HAP-1 (cell line): Measurements from ENCODE around the gene SNED1.

ENCODE experiments used
- DNase-seq, 2 experiments: peaks; one replicate each; pipeline ENCODE4 v3.0.0-alpha.2; 2016 to 2020; ENCODE audit warnings: low spot score in 2 of 2
- H3K27me3 ChIP-seq: fragments of 250-450 bp; sonication (Bioruptor Pico); 2 replicates; pipeline ENCODE4 v1.5.1; 2020; ENCODE audit warnings: low read depth, mild to moderate bottlenecking, moderate library complexity
- H3K36me3 ChIP-seq: fragments of 250-450 bp; sonication (Bioruptor Pico); replicated peaks from 2 replicates; pipeline ENCODE4 v1.5.1; 2020; ENCODE audit warnings: mild to moderate bottlenecking
- H3K4me1 ChIP-seq: fragments of 250-450 bp; sonication (Bioruptor Pico); 2 replicates; pipeline ENCODE4 v1.5.1; 2020; ENCODE audit warnings: mild to moderate bottlenecking
- H3K4me3 ChIP-seq: fragments of 250-450 bp; sonication (Bioruptor Pico); 2 replicates; pipeline ENCODE4 v1.5.1; 2020; ENCODE audit warnings: mild to moderate bottlenecking, moderate library complexity
- H3K9me3 ChIP-seq: fragments of 250-450 bp; sonication (Bioruptor Pico); 2 replicates; pipeline ENCODE4 v1.5.1; 2020; ENCODE audit warnings: mild to moderate bottlenecking, moderate library complexity
- in situ Hi-C: fragments of 300-500 bp; cut with MboI; formaldehyde crosslinking; loops from 3 replicates; pipeline ENCODE4 v1.14.3; 2020; ENCODE audit warnings: low sequenced_read_pairs, inconsistent platforms, mixed read lengths

SNED1 gene

GRCh38 chr2:241047253-241048010 lies 49.0 kb downstream of the SNED1 start:
- in situ Hi-C loops, result loop anchor here (25.0 kb wide), 1 partner anchor 385 kb away; no protein-coding TSS in a partner anchor
- Histone ChIP-seq H3K4me3 (no peak overlapping the region), H3K36me3 (no peaks in the 10 kb centered on the region)

GRCh38 chr2:241048149-241048948 lies 49.9 kb downstream of the SNED1 start:
- Histone ChIP-seq H3K4me3 (no peak overlapping the region), H3K36me3 (no peaks in the 10 kb centered on the region), H3K4me1 (no peaks in the 10 kb centered on the region), H3K27me3 (no peaks in the 10 kb centered on the region), H3K9me3 (0 out of 2 replicates have a peak, but pooled peaks cover 2% of the 10 kb centered on the region)
- DNase-seq, result no peak
- in situ Hi-C loops, result loop anchor here (25.0 kb wide), 1 partner anchor 386 kb away; no protein-coding TSS in a partner anchor

More at GRCh38 chr2:241047253-241048010, 49.0 kb downstream of the SNED1 start:
- Histone ChIP-seq H3K4me1 (no peaks in the 10 kb centered on the region), H3K9me3 (0 out of 2 replicates have a peak, but pooled peaks cover 2% of the 10 kb centered on the region), H3K27me3 (no peaks in the 10 kb centered on the region)
- no peak for DNase-seq

- no peak overlapping the region for H3K4me3 ChIP-seq
- H3K9me3 ChIP-seq, result 0 out of 2 replicates have a peak, but pooled peaks cover 2% of the 10 kb centered on the region
- DNase-seq, result no peak
- in situ Hi-C loops, result loop anchor here (25.0 kb wide), 1 partner anchor 387 kb away; no protein-coding TSS in a partner anchor
- no peaks in the 10 kb centered on the region for H3K27me3 ChIP-seq
- H3K4me1 ChIP-seq, result no peaks in the 10 kb centered on the region
- H3K36me3 ChIP-seq, result no peaks in the 10 kb centered on the region
Measured at GRCh38 chr2:241048949-241049343, 50.5 kb downstream of the SNED1 start.

GRCh38 chr2:241049739-241050623 lies 51.6 kb downstream of the SNED1 start:
- no peaks in the 10 kb centered on the region for H3K27me3 ChIP-seq
- H3K9me3 ChIP-seq, result no peaks in the 10 kb centered on the region
- in situ Hi-C loops, result loop anchor here (25.0 kb wide), 1 partner anchor 388 kb away; no protein-coding TSS in a partner anchor
- H3K4me1 ChIP-seq, result no peaks in the 10 kb centered on the region
- H3K36me3 ChIP-seq, result no peaks in the 10 kb centered on the region
- no peak for DNase-seq
- H3K4me3 ChIP-seq, result no peak overlapping the region

- Histone ChIP-seq H3K9me3 (no peaks in the 10 kb centered on the region), H3K4me1 (no peaks in the 10 kb centered on the region), H3K36me3 (no peaks in the 10 kb centered on the region), H3K4me3 (no peak overlapping the region), H3K27me3 (peaks cover 3% of the 10 kb centered on the region; the same call in 1 of the 2 replicates)
- DNase-seq, result no peak
- in situ Hi-C loops, result no loop called here
Measured at GRCh38 chr2:241050624-241051577, 52.5 kb downstream of the SNED1 start.

- H3K4me1 ChIP-seq, result no peaks in the 10 kb centered on the region
- H3K27me3 ChIP-seq, result peaks cover 3% of the 10 kb centered on the region; the same call in 1 of the 2 replicates
- no peaks in the 10 kb centered on the region for H3K9me3 ChIP-seq
- no peak overlapping the region for H3K4me3 ChIP-seq
- in situ Hi-C loops, result no loop called here
- DNase-seq, result no peak
- no peaks in the 10 kb centered on the region for H3K36me3 ChIP-seq
Measured at GRCh38 chr2:241051578-241052487, 53.4 kb downstream of the SNED1 start.

GRCh38 chr2:241052677-241053360 lies 54.4 kb downstream of the SNED1 start:
- no peak for DNase-seq
- Histone ChIP-seq H3K4me1 (no peaks in the 10 kb centered on the region), H3K27me3 (peaks cover 3% of the 10 kb centered on the region; the same call in 1 of the 2 replicates), H3K36me3 (no peaks in the 10 kb centered on the region), H3K9me3 (no peaks in the 10 kb centered on the region), H3K4me3 (no peak overlapping the region)
- in situ Hi-C loops, result no loop called here

GRCh38 chr2:241053576-241054251 lies 55.3 kb downstream of the SNED1 start:
- Histone ChIP-seq H3K36me3 (no peaks in the 10 kb centered on the region), H3K27me3 (peaks cover 3% of the 10 kb centered on the region; the same call in 1 of the 2 replicates), H3K4me1 (no peaks in the 10 kb centered on the region), H3K9me3 (no peaks in the 10 kb centered on the region), H3K4me3 (no peak overlapping the region)
- in situ Hi-C loops, result no loop called here
- DNase-seq, result no peak

- peaks cover 6% of the 10 kb centered on the region; the same call in 1 of the 2 replicates for H3K27me3 ChIP-seq
- in situ Hi-C loops, result no loop called here
- no peaks in the 10 kb centered on the region for H3K36me3 ChIP-seq
- no peaks in the 10 kb centered on the region for H3K9me3 ChIP-seq
- H3K4me3 ChIP-seq, result no peak overlapping the region
- H3K4me1 ChIP-seq, result no peaks in the 10 kb centered on the region
- DNase-seq, result no peak
Measured at GRCh38 chr2:241061275-241061674, 62.9 kb downstream of the SNED1 start.

- in situ Hi-C loops, result no loop called here
- H3K9me3 ChIP-seq, result no peaks in the 10 kb centered on the region
Measured at GRCh38 chr2:241062389-241063092, 64.1 kb downstream of the SNED1 start.

More at GRCh38 chr2:241062389-241063092, 64.1 kb downstream of the SNED1 start:
- H3K27me3 ChIP-seq, result peaks cover 6% of the 10 kb centered on the region; the same call in 1 of the 2 replicates
- no peak for DNase-seq
- no peaks in the 10 kb centered on the region for H3K36me3 ChIP-seq
- H3K4me3 ChIP-seq, result no peak overlapping the region
- no peaks in the 10 kb centered on the region for H3K4me1 ChIP-seq
